Peyer's patch (tissue), 4 donors: ENCODE results near the gene C2orf81.

Experiments
- POLR2A ChIP-seq, 2 donors: fragments of 450-650 bp; IDR thresholded peaks; one replicate each; pipeline ENCODE4 v1.5.1; 2017; ENCODE audit warnings: antibody characterized with exemption in 2 of 2, mild to moderate bottlenecking in 2 of 2, moderate library complexity in 2 of 2
- TF ChIP-seq, protein P1 (sequence below), 6 experiments: fragments of 450-650 bp in 4 of 6; fragments of 200-600 bp in 2 of 6; sonication (generic) in 1 of 6; IDR thresholded peaks; one replicate each; pipeline ENCODE4 v1.5.1; 2017 to 2019; ENCODE audit warnings: antibody characterized with exemption in 6 of 6, mild to moderate bottlenecking in 3 of 6, moderate library complexity in 1 of 6

DNA sequence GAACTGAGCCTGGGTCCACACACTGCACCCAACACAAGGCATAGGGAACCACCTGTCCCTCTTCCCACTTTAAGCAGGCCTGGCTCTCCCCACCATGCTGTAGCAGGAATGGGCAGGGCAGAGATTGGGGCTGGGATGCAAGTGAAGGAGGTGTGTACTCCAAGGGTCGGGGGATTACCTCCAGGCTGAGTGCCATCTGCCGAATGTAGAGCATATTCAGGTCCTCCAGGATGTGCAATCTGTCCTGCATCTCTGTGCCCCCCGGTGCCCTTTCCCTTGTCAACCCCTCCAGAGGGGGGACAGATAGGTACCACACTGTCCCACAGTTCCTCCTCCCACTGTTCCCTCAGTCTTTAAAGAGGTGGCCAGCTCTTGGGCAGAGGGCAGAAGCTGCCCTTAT, 18.0 kb upstream of the C2orf81 start:
- TF ChIP-seq POLR2A (IDR thresholded peaks at IDR 0.05) = no peak
- TF ChIP-seq, protein P1, sequence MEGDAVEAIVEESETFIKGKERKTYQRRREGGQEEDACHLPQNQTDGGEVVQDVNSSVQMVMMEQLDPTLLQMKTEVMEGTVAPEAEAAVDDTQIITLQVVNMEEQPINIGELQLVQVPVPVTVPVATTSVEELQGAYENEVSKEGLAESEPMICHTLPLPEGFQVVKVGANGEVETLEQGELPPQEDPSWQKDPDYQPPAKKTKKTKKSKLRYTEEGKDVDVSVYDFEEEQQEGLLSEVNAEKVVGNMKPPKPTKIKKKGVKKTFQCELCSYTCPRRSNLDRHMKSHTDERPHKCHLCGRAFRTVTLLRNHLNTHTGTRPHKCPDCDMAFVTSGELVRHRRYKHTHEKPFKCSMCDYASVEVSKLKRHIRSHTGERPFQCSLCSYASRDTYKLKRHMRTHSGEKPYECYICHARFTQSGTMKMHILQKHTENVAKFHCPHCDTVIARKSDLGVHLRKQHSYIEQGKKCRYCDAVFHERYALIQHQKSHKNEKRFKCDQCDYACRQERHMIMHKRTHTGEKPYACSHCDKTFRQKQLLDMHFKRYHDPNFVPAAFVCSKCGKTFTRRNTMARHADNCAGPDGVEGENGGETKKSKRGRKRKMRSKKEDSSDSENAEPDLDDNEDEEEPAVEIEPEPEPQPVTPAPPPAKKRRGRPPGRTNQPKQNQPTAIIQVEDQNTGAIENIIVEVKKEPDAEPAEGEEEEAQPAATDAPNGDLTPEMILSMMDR (IDR thresholded peaks at IDR 0.05) = no peak
